ENCODE data around the gene HEATR5A. TPM values are rescaled to one million over a fixed set of nuclear protein-coding genes. Genes with fewer than 3 reads are reported as not detected.

Gene HEATR5A
- total RNA-seq, 4 donors from 2014 or later = 14.2 to 26.6 (median 17.0) TPM

DNA sequence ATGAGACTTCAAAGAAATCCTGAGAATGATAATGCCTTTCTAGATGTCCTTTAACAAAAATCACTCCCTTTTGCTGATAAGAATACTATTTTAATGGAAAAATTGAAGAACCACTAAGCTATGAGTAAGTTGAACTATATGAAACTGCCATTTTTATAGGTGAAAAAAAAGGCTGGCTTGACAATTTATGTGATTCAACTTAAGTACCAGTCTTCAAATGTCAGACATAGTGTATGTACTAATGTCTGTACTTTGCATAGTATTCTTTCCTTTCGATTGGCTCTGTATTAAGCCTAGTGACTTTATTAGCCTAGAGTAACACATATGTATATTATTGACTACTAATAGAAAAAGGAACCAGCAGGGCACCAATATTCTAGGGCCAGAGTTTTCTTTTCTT, 11.9 kb downstream of the HEATR5A start:
- Histone ChIP-seq H3K4me1 (peaks cover 0 to 11% (median 4%) of the 10 kb centered on the region in 3 donors), H3K9me3 (no peaks in the 10 kb centered on the region), H3K27me3 (no peaks in the 10 kb centered on the region), H3K36me3 (no peaks in the 10 kb centered on the region), H3K4me3 (no peak overlapping the region), H3K27ac (no peak overlapping the region)
- 83 to 90% methylated on average over 1 of the region's 1 CpG for WGBS, 2 donors
- no peak for DNase-seq
- intact Hi-C loops (cut with DNase I) = no loop called here
- TF ChIP-seq, protein P1, sequence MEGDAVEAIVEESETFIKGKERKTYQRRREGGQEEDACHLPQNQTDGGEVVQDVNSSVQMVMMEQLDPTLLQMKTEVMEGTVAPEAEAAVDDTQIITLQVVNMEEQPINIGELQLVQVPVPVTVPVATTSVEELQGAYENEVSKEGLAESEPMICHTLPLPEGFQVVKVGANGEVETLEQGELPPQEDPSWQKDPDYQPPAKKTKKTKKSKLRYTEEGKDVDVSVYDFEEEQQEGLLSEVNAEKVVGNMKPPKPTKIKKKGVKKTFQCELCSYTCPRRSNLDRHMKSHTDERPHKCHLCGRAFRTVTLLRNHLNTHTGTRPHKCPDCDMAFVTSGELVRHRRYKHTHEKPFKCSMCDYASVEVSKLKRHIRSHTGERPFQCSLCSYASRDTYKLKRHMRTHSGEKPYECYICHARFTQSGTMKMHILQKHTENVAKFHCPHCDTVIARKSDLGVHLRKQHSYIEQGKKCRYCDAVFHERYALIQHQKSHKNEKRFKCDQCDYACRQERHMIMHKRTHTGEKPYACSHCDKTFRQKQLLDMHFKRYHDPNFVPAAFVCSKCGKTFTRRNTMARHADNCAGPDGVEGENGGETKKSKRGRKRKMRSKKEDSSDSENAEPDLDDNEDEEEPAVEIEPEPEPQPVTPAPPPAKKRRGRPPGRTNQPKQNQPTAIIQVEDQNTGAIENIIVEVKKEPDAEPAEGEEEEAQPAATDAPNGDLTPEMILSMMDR (IDR thresholded peaks at IDR 0.05) = no peak
- TF ChIP-seq POLR2A (IDR thresholded peaks at IDR 0.05) = no peak

DNA sequence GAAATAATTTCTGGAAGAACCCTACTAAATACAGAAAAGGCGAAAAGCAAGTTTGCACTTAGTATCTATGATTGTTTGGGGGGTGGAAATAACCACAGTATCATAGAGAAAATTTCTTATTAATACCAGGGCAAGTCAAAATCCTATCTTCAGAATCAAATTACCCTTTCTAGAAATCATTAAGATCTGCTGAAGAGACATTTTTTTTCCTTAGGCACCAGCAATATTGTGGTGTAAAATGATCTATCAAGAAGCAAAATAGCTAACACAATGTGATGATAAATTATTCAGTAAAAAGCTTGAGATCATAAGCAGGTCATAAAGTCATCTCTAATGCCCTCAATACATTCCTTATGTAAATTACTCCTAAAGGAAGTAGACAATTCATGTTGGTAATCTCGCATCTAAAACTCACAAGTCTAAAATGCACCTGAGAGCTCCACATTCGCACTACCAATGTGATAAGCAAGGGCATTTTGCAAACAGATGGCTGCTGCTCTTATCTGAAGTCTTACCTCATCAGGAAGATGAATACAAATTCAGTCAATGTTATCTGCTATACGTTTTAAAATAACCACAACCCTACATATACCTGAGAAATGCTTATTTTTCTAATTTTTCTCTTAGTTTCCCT, 14.6 kb downstream of the HEATR5A start:
- no peaks in the 10 kb centered on the region for H3K9me3 ChIP-seq
- no peak for DNase-seq
- H3K4me1 ChIP-seq = no peaks in the 10 kb centered on the region
- no peak overlapping the region for H3K4me3 ChIP-seq
- no peak overlapping the region for H3K27ac ChIP-seq
- TF ChIP-seq POLR2A (IDR thresholded peaks at IDR 0.05) = no peak
- TF ChIP-seq, protein P1 (IDR thresholded peaks at IDR 0.05) = no peak
- intact Hi-C loops (cut with DNase I) = no loop called here
- no peaks in the 10 kb centered on the region for H3K27me3 ChIP-seq
- peaks cover 0 to 18% (median 0%) of the 10 kb centered on the region in 3 donors for H3K36me3 ChIP-seq
- whole genome bisulfite sequencing, 2 donors = 85 to 86% methylated on average over 4 of the region's 4 CpGs

DNA sequence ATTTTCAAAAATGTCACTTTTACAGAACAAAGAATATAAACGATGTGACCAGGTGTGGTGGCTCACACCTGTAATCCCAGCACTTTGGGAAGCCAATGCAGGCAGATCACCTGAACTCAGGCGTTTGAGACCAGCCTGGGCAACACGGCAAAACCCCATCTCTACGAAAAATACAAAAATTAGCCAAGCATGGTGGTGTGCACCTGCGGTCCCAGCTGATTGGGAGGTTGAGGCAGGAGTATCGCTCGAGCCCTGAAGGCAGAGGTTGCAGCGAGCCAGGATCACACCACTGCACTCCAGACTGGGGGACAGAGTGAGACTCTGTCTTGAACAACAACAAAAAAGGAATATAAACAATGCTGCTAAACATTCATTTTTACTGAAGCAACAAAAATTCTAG, 15.2 kb downstream of the HEATR5A start:
- DNase-seq = no peak
- intact Hi-C loops (cut with DNase I) = no loop called here
- no peak for TF ChIP-seq POLR2A (IDR thresholded peaks at IDR 0.05)
- TF ChIP-seq, protein P1 (IDR thresholded peaks at IDR 0.05) = no peak
- 94 to 98% methylated on average over 8 of the region's 8 CpGs for WGBS, 2 donors
- no peaks in the 10 kb centered on the region for H3K4me1 ChIP-seq
- H3K9me3 ChIP-seq = no peaks in the 10 kb centered on the region
- H3K4me3 ChIP-seq = no peak overlapping the region
- no peak overlapping the region for H3K27ac ChIP-seq
- no peaks in the 10 kb centered on the region for H3K27me3 ChIP-seq
- peaks cover 0 to 23% (median 0%) of the 10 kb centered on the region in 3 donors for H3K36me3 ChIP-seq

DNA sequence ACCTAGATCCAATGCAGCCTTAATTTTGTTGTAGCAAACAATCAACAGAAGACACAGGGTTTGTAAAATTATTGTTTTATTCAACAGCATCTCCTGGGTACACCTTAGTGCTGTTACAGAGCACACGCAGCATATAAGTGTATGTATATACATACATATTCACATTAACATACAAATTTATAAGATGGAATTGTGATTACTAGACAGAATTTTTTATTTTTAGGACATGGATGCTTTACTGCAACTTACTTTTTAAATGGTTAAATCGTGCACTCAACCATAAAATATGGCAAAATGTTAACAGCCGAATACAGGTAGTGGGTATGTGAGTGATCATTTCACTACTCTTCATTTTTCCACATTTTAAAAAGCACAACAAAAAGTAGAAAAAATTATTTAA, 16.6 kb downstream of the HEATR5A start:
- no peak for DNase-seq
- WGBS, 2 donors = 93 to 94% methylated on average over 3 of the region's 3 CpGs

DNA sequence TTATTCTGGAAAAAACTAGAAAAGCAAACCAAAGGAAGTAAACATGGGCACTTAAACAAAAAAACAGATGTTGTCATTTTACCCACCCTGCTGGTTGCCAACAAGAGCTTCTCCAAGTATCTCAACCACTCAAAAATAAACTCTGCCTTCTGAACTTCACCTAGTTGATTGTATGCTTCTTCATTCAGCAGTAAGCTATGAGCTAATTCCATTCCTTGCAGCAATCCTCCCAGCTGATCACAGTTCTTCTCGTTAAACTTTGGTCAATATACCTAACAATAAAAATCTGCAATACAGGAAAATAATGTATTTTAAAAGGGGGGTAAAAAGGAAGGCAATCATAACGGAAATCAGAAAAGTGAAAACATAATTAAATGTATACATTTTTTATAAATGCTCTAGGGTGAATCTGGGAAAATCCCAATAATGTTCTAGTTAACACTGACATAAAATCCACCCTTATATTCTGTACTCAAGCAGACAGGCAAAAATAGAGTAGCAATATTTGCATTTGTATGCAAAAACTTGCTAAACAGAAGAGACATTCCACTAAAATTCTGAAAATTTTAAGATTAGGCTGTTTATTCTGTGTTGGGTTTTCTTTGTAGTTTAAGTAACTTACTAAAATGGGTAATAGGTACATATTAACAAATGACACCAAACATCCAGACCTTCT, 17.4 kb downstream of the HEATR5A start:
- Histone ChIP-seq H3K4me1 (no peaks in the 10 kb centered on the region), H3K9me3 (no peaks in the 10 kb centered on the region), H3K36me3 (peaks cover 0 to 45% (median 0%) of the 10 kb centered on the region in 3 donors), H3K27me3 (no peaks in the 10 kb centered on the region), H3K4me3 (no peak overlapping the region), H3K27ac (no peak overlapping the region)
- TF ChIP-seq, protein P1 (IDR thresholded peaks at IDR 0.05) = no peak
- TF ChIP-seq POLR2A (IDR thresholded peaks at IDR 0.05) = no peak
- intact Hi-C loops (cut with DNase I) = no loop called here
- DNase-seq = no peak
- WGBS, 2 donors = 77 to 85% methylated on average over 2 of the region's 2 CpGs

More for the DNA sequence above, 16.6 kb downstream of the HEATR5A start:
- Histone ChIP-seq H3K4me3 (no peak overlapping the region), H3K4me1 (no peaks in the 10 kb centered on the region), H3K36me3 (peaks cover 0 to 37% (median 0%) of the 10 kb centered on the region in 3 donors), H3K27me3 (no peaks in the 10 kb centered on the region), H3K9me3 (no peaks in the 10 kb centered on the region), H3K27ac (no peak overlapping the region)
- intact Hi-C loops (cut with DNase I) = no loop called here
- no peak for TF ChIP-seq POLR2A (IDR thresholded peaks at IDR 0.05)
- TF ChIP-seq, protein P1 (IDR thresholded peaks at IDR 0.05) = no peak

Measured in esophagus squamous epithelium (tissue), 5 donors.